ENCODE data around the gene RENBP.

DNA sequence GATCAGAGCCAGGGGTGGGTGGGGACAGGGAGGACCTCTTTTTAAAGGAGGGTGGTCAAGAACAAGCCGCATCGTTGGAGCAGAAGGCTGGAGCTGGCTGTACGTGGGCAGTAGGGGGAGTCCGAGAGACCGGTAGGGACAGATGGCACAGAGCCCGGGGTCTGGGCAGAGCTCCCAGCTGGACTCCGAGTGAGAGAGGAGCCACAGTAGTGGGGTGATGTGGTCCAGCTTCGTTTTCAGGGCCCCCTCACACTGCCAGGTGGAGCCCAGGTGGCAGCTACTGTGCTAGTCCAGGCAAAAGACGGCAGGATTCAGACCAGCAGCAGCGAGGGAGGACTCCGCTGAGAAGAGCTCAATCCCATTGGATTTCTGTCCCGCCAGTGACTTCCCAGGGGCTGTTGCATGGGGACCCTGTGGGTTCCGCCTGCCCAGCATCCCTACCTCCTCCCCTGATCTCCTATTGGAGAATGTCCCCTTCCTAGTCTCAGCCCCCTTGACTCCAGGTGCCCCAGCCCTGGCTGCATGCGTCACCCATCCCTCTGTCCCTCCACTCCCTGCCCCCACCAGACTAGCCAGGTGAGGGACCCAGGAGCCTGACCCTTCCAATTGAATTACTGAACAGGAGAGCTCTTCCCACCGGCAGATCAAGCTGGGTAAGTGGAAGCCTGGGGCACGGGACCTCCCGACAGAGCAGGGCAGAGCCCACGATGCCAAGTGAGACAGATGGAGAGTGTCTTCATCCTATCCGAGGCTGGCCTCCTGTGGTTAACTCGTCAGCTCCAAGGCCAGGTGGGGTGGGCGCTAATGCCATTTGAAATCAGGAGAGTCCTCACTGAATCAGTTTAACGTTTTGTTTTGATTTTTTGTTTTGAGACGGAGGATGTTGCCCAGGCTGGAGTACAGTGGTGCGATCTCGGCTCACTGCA, 21.2 kb downstream of the RENBP start:
- TF ChIP-seq, protein P1, sequence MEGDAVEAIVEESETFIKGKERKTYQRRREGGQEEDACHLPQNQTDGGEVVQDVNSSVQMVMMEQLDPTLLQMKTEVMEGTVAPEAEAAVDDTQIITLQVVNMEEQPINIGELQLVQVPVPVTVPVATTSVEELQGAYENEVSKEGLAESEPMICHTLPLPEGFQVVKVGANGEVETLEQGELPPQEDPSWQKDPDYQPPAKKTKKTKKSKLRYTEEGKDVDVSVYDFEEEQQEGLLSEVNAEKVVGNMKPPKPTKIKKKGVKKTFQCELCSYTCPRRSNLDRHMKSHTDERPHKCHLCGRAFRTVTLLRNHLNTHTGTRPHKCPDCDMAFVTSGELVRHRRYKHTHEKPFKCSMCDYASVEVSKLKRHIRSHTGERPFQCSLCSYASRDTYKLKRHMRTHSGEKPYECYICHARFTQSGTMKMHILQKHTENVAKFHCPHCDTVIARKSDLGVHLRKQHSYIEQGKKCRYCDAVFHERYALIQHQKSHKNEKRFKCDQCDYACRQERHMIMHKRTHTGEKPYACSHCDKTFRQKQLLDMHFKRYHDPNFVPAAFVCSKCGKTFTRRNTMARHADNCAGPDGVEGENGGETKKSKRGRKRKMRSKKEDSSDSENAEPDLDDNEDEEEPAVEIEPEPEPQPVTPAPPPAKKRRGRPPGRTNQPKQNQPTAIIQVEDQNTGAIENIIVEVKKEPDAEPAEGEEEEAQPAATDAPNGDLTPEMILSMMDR (IDR thresholded peaks at IDR 0.05): peak; percentile 62
- no peak for TF ChIP-seq EP300 (IDR thresholded peaks at IDR 0.05; ENCODE audit: borderline replicate concordance in 1 of 2, low read depth in 1 of 2, low read length in 1 of 2)

Measured in SK-N-SH (cell line).